ENCODE measurements around the gene ADPRHL1.

GRCh38 chr13:113399755-113400149, 53.5 kb downstream of the ADPRHL1 start:
- TF ChIP-seq E2F1 (CRISPR knock-in tag; IDR thresholded peaks at IDR 0.05) (no peak), CTCF (IDR thresholded peaks at IDR 0.05) (no peak), JUN (CRISPR knock-in tag; IDR thresholded peaks at IDR 0.05) (no peak), ZNF423 (CRISPR knock-in tag; IDR thresholded peaks at IDR 0.05) (no peak), TEAD1 (CRISPR knock-in tag; IDR thresholded peaks at IDR 0.05) (no peak), MYBL2 (CRISPR knock-in tag; IDR thresholded peaks at IDR 0.05) (no peak)
